LNCaP clone FGC (cell line): ENCODE results near the gene TEX29.

Experiments
- DNase-seq: peaks from one replicate; pipeline ENCODE4 v3.0.0-alpha.2; 2011; ENCODE audit warnings: low read depth
- H3K4me3 ChIP-seq: 2 replicates; pipeline ENCODE4 v1.5.1; 2011; ENCODE audit warnings: mild to moderate bottlenecking, low read depth, low read length, control low read depth
- TF ChIP-seq, protein P1 (sequence below): IDR thresholded peaks from 2 replicates; pipeline ENCODE4 v1.5.1; 2012; ENCODE audit warnings: mild to moderate bottlenecking; ENCODE audit not compliant: control insufficient read depth, insufficient read depth; ENCODE audit errors: extremely low read depth

Gene TEX29

DNA sequence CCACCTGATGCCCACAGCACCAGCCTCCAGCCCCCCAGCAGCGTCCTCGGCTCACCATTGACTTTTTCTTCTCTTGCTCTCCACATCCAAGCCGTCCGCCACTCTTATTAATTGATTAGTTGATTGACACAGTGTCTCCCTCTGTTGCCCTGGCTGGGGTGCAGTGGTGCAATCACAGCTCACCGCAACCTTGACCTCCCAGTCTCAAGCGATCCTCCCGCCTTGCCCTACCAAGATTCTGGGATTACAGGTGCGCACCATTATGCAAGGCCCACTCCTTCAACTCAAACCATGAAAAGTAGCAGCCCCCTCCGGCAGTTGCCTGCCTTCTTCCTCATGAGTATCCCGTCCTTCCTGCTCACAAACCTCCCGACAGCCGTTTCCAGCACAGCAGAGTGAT is 921 bp upstream of the TEX29 start:
- no peak overlapping the region for H3K4me3 ChIP-seq
- TF ChIP-seq, protein P1, sequence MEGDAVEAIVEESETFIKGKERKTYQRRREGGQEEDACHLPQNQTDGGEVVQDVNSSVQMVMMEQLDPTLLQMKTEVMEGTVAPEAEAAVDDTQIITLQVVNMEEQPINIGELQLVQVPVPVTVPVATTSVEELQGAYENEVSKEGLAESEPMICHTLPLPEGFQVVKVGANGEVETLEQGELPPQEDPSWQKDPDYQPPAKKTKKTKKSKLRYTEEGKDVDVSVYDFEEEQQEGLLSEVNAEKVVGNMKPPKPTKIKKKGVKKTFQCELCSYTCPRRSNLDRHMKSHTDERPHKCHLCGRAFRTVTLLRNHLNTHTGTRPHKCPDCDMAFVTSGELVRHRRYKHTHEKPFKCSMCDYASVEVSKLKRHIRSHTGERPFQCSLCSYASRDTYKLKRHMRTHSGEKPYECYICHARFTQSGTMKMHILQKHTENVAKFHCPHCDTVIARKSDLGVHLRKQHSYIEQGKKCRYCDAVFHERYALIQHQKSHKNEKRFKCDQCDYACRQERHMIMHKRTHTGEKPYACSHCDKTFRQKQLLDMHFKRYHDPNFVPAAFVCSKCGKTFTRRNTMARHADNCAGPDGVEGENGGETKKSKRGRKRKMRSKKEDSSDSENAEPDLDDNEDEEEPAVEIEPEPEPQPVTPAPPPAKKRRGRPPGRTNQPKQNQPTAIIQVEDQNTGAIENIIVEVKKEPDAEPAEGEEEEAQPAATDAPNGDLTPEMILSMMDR: no peak
- no peak for DNase-seq

DNA sequence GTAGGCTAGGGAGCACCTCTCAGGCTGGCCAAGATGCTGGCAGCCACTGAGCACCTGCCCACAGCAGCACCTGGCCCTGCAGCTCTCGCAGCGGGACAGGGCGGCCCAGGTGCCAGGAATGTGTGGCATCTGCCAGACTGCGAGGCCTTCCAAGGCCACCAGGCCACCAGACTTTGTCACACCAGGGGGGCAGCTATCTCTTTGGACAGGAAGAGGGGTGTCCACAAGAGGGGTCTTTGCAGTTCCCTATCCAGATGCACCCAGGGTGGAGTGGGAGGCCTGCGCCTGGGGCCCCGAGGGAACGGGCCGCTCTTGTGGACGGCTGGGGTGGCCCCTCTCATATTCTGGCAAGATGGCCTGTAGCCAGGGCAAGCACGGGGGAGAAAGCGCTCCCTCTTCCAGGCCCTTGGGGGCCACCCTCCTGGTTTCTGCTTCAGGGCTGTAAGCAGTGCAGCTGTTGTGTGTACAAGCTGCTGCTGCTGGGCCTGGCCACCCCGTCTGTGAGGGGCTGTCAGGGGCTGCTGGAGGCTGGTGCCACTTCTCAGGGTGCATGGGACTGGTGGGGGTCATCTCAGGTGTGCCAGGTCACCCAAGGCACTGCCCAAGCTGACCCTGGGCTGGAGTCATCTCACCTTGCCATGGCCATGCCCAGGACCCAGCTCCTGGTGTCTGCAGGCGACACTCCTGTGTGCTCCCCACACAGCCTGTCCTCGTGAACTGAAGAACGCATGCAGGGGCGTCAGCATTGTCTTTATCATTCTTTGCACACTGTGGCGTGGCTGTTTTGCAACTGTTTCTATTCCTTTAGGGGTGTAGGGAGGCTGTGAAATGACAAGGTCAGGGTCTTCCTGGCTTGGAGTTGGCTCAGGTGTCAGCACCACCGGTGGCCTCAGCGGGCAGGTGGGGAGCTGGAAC is 1.8 kb downstream of the TEX29 start:
- TF ChIP-seq, protein P1: no peak
- no peak overlapping the region for H3K4me3 ChIP-seq
- no peak for DNase-seq

DNA sequence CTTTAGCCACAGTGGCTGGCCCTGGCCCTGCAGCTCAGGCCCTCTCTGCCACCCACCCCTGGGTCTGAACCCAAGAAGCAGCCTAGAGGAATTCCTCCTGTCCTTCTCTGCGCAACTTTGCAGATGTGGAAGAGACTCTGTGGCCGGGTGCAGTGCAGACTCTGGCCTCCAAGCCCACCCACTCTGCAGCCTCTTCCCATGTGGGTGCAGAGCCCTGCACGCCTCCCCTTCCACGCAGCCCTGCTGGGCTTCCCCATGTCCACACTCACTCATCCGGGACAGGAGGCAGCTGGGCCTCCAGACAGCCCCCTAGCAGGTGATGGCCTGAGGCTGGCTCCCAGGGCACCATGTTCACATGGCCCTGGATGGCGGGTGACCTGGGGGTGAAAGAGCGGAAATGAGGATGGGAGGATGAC is 2.5 kb downstream of the TEX29 start:
- no peak for DNase-seq
- H3K4me3 ChIP-seq: no peak overlapping the region
- TF ChIP-seq, protein P1: no peak

DNA sequence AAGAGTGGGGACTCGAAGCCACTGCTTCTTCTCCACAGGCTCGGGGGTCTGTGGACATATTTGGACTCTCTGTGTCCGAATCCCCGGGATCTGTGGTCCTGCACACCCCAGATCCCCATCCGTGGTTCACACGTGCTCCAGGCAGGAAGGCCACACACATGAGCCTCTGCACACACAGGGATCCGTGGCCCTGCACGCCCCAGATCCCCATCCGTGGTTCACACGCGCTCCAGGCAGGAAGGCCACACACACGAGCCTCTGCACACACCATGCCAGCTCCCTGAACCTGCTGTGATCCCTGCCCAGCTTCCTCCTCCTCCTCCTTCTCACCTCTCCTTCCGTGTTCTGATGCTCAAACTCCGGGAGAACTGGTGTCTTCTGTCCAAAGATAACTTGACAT is 3.1 kb downstream of the TEX29 start:
- H3K4me3 ChIP-seq: no peak overlapping the region
- TF ChIP-seq, protein P1: no peak
- DNase-seq: no peak

DNA sequence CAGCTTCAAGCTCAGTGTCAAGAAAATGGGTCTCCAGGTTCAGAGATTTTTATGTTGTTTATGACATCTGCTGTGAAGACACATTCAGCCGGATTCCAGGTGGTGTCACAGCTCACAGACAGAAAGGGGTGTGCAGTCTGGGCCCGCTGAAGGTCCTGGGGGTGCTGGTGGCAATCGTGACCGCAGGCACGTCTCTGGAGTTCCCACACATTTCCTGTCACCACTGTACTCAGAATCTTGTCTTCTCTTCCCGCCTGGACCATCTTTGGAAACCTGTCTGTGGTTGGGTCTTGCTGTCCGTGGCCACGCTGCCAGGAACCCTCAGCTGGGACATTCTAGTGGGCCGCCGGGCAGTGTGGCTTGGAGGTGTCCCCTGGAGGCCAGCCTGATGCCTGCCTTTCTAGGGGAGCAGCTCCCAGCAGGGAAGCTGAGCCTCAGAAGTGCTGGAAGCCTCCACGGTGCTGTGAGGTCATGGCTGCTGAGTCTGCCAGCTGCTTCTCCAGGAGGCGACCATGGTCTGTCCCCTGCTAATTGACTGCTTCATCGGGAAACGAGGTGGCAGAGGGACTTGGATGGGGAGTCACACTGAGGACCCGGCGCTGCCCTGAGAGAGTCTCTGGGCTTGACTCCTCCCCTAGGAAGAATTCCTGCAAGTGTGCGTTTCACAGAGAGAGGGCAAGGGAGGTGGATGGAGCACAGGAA is 3.7 kb downstream of the TEX29 start:
- TF ChIP-seq, protein P1: no peak
- no peak overlapping the region for H3K4me3 ChIP-seq
- DNase-seq: no peak

DNA sequence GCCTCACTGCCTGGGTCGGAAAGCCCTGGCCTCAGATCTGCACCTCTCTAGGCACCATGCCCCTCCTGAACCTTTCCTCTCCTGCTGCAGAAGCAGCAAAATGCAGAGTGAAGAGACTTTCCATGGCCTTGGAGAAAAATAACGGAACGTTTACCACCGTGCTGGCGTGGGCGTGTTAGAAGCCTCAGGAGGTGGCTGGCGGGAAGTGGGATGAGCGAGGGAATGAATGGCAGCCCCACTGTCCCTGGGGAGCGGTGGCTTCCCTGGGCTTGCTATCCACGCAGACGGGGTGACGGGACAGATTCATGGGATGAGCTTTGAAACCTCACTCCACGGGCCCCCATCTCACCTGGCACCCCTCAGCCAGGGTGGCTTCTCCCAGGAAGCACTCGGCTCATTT is 4.3 kb downstream of the TEX29 start:
- H3K4me3 ChIP-seq: no peak overlapping the region

More for the DNA sequence above, 4.3 kb downstream of the TEX29 start:
- no peak for DNase-seq
- TF ChIP-seq, protein P1: no peak
